ENCODE measurements around the gene EMC7.
"Not testable (repeated sequence)": the region's sequence is repeated elsewhere in the genome, so short reads cannot be mapped to it uniquely, and the experiment has no call there.

EMC7 gene

DNA sequence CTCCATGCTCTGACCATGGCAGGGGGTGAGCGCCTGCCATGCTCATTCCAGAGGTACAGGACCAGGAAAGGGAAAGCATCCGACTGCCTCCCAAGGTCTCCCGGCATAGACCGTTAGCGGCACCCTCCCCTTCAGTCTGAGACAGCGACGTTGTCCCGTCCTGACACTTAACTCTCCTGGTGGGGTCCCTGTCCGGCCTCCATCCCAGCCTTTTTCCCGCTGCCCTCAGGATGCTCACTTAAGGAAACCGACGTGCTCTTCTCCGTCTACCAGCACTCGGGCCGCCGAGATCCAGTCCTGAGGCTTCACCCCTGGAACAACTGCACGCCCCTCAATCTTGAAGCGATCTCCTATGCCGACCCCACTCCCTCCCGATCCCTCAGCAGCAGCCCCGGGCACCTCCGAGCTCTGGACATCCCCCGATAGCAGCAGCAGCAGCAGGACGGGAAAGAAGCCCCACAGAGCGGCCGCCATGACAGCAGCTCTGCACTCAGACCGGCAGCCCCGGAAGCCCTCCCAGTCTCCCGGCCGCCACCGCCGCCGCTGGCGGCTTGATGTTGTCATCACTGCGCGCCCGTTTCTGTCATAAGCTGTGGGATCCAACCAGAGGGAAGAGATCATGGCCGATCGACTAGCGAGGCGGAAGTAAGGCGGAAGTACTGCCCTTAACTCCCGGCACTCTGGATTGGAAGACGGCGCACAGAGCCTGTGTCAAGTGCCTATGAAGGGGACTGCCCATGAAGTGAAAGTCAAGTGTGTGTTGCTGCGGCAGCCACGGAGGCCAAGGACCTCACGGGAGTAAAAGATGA lies at the start of gene EMC7, which contains the start of gene PGBD4:
Gene EMC7 (minus strand): TSS at position 497 of the 809 bp plus-strand sequence. CDS start 23 bp downstream, at position 474.
Gene PGBD4 (plus strand): TSS at position 718 of the 809 bp plus-strand sequence. CDS start 449 bp downstream, outside the sequence.
- ATAC-seq (peak; percentile 99), DNase-seq (ENCODE audit: low spot score in 2 of 2) (peak; percentile 99 to 100)
- H3K36me3 Mint-ChIP-seq = peaks cover 23% of the 10 kb centered on the region
- peak within 1 kb of the TSS; percentile 100 for H3K27ac Mint-ChIP-seq
- H3K4me3 Mint-ChIP-seq = peak within 1 kb of the TSS; percentile 100
- H3K4me1 Mint-ChIP-seq = peaks cover 22% of the 10 kb centered on the region
- H3K9me3 Mint-ChIP-seq = no peaks in the 10 kb centered on the region

DNA sequence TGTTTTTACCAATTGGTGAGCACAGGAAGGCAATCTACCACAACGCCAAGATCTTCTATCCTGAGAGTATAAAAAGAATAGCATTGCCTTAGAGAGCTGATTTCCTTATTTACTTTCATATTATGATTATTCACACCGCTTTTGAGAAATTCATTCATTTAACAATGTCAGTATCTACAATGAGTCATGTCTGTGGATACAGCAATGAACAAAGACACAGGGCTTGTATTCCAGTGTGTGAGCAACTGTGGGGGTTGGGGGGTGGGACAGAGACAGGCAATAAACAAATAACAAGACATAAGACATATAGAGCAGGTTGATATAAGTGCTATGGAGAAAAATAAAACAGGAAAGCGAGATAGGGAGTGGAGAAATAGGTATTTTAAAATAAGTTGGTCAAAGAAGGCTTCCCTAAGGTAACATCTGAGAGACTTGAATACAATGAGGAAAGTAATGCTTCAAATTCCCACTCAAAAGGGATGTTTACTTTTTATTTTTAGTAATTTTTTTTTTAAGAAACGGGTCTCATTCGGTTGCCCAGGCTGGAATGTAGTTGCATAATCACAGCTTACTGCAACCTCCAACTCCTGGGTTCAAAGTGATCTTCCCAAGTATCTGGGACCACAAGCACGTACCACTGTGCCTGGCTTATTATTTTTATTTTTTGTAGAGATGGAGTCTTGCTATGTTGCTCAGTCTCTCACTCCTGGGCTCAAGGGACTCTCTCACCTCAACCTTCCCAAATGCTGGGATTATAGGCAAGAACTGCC lies 45.9 kb upstream of the EMC7 start:
- Mint-ChIP-seq H3K36me3 (peaks cover 96% of the 10 kb centered on the region), H3K27ac (peak overlapping the region; percentile 55), H3K4me3 (no peak overlapping the region), H3K9me3 (no peaks in the 10 kb centered on the region), H3K4me1 (no peaks in the 10 kb centered on the region)
- ATAC-seq (no peak), DNase-seq (ENCODE audit: low spot score in 2 of 2) (no peak)

DNA sequence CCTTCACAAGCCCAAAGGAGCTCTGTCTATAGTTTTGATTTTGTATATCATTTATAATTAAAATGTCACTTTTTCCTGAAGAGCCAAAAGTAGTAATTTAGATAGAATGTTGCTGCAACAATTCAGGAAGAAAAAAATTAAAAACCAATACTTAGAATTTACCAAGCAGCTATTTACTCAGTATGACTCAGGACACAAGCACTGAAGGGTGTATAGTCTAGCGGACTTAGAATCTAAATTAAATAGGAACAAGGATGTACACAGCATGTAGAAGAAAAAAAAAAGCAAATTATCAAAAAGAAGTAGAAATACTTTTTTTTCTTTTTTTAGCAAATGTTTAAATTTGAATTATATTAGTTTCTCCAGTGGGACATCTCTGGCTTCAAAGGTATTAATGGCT lies 31.8 kb upstream of the EMC7 start:
- Mint-ChIP-seq H3K4me3 (no peak overlapping the region), H3K27ac (no peak overlapping the region), H3K4me1 (no peaks in the 10 kb centered on the region), H3K36me3 (no peaks in the 10 kb centered on the region), H3K9me3 (peaks cover 3% of the 10 kb centered on the region)
- ATAC-seq (no peak), DNase-seq (ENCODE audit: low spot score in 2 of 2) (no peak)

DNA sequence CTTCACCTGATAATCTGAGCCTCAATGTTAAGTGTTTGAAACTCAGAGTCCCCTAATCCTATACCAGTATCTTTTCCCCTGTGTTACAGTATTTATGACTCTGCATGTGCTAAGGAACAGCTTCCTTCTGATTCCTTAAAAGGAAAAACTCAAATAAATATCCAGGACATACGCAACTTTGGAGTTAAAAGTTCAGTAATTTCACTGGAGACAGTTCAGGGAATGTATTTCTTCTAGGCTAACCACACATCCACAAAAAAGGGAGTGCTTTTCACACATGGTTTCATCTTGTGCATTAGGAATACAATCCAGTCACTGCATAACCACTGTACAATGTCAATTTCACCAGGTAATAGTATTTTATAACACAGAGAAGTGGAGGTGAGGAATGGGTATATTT lies 31.2 kb upstream of the EMC7 start:
- no peak for DNase-seq (ENCODE audit: low spot score in 2 of 2)
- peaks cover 3% of the 10 kb centered on the region for H3K9me3 Mint-ChIP-seq
- H3K4me3 Mint-ChIP-seq = no peak overlapping the region
- no peaks in the 10 kb centered on the region for H3K4me1 Mint-ChIP-seq
- H3K27ac Mint-ChIP-seq = no peak overlapping the region
- no peak for ATAC-seq
- no peaks in the 10 kb centered on the region for H3K36me3 Mint-ChIP-seq

DNA sequence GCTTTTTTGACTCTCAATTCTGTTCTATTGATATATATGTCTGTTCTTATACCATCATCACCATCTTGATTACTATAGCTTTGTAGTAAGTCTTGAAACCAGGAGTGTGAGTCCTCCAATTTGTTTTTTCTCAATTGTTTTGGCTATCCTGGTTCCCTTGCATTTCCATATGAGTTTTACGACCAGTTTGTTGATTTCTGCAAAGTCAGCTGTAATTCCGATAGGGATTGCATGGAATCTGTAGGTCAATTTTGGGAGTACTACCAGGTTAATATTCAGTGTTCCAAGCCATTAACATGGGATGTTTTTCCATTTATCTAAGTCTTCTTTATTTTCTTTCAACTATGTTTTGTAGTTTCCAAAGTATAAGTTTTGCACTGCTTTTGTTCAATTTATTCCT lies 27.2 kb upstream of the EMC7 start:
- Mint-ChIP-seq H3K9me3 (peaks cover 3% of the 10 kb centered on the region), H3K27ac (no peak overlapping the region), H3K4me3 (no peak overlapping the region), H3K4me1 (no peaks in the 10 kb centered on the region), H3K36me3 (no peaks in the 10 kb centered on the region)
- no peak for ATAC-seq
- no peak for DNase-seq (ENCODE audit: low spot score in 2 of 2)

DNA sequence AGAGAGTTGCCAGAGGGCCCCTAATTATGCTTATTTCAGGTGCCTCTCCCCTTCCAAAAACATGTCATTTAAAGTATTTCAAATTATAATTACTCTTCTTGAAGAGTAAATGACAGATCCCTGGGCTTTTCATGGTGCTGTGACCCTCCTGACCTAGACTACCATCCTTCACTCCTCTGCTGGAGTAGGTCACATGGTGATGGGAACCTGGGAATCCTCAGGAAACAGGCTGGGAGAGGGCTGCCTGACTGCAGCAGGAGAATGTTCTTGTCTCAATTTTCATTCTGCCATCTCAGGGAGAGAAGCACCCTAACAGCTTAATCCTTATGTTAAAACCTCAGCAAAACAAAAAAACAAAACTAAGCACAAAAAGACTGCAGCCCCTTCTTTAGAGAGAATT lies 24.9 kb upstream of the EMC7 start:
- ATAC-seq = no peak
- H3K9me3 Mint-ChIP-seq = peaks cover 3% of the 10 kb centered on the region
- no peak overlapping the region for H3K27ac Mint-ChIP-seq
- H3K4me1 Mint-ChIP-seq = no peaks in the 10 kb centered on the region
- no peak overlapping the region for H3K4me3 Mint-ChIP-seq
- no peaks in the 10 kb centered on the region for H3K36me3 Mint-ChIP-seq
- DNase-seq (ENCODE audit: low spot score in 2 of 2) = no peak

DNA sequence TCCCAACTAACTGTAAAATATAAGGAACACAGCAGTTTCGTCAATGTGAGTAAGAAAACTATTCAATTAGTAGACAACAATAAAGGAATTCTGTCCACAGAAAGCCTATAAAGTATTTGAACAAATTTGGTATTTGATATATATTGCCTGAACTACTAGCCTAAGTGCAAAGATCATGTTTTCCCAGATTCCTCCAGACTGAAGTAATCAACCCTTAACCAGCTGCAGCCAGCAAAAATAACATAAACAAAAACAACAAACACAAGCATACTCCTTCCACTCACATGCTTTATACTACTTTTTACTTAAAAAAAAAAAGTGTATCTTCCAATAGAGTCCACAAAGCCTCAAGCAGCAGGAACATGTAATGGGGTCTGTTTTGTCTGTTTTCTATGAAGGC lies 24.3 kb upstream of the EMC7 start:
- H3K9me3 Mint-ChIP-seq = peaks cover 3% of the 10 kb centered on the region
- no peak overlapping the region for H3K4me3 Mint-ChIP-seq
- no peak overlapping the region for H3K27ac Mint-ChIP-seq
- H3K36me3 Mint-ChIP-seq = no peaks in the 10 kb centered on the region
- DNase-seq (ENCODE audit: low spot score in 2 of 2) (no peak), ATAC-seq (no peak)
- H3K4me1 Mint-ChIP-seq = no peaks in the 10 kb centered on the region

DNA sequence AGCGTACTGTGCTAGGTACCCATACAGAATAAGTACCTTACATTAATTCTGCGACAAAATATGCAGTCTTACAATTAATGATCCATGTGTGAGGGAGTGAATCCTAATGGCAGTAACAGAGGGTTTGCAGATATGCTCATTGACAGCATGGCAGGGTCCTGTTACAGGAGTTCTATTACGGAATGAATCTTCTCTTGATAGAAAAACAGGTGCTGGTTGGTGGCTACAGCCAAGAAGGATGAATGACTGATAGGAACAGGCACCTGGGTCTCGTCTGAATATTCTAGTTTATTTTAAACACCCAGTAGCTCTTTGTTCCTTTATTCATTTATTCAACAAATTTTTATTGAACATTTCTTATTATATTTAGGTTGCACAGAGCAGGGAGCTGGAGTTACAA lies 23.0 kb upstream of the EMC7 start:
- no peak overlapping the region for H3K27ac Mint-ChIP-seq
- peaks cover 3% of the 10 kb centered on the region for H3K9me3 Mint-ChIP-seq
- H3K36me3 Mint-ChIP-seq = no peaks in the 10 kb centered on the region
- ATAC-seq = no peak
- no peaks in the 10 kb centered on the region for H3K4me1 Mint-ChIP-seq
- no peak for DNase-seq (ENCODE audit: low spot score in 2 of 2)
- no peak overlapping the region for H3K4me3 Mint-ChIP-seq

DNA sequence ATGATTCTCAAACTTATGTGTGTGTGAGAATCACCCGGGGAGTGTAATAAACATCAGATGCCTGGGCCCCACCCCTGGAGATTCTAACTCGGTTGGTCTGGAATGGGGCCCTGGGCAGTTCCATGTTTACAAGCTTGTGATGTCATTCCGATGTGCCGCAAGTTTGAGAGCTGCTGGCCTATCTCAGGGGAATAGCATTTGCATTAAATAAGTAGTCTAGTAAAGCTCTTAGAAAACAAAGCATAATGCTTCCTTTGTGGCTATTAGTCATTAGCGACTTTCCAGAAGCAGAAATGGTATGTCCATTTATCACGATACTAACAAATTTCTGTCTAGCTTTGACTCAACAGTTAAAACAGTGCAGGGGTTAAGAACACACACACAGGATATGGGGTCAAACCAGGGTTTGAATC lies 21.1 kb upstream of the EMC7 start:
- no peaks in the 10 kb centered on the region for H3K36me3 Mint-ChIP-seq
- ATAC-seq (peak; percentile 46), DNase-seq (ENCODE audit: low spot score in 2 of 2) (no peak)
- H3K27ac Mint-ChIP-seq = no peak overlapping the region
- H3K4me3 Mint-ChIP-seq = no peak overlapping the region
- H3K9me3 Mint-ChIP-seq = no peaks in the 10 kb centered on the region
- no peaks in the 10 kb centered on the region for H3K4me1 Mint-ChIP-seq

DNA sequence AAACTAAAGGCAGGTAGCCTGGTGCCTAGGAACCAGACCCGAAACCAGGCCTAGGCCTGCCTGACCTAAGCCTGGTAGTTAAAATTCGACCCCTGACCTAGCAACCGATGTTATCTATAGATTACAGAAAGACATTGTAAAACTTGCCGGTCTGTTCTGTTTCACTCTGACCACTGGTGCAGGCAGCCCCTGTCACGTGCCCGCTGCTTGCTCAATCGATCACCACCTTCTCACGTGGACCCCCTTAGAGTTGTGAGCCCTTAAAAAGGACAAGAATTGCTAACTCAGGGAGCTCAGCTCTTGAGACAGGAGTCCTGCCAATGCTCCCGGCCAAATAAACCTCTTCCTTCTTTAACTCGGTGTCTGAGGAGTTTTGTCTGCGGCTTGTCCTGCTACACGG lies 20.1 kb upstream of the EMC7 start:
- ATAC-seq; H3K4me3 Mint-ChIP-seq; H3K36me3 Mint-ChIP-seq; H3K27ac Mint-ChIP-seq; H3K4me1 Mint-ChIP-seq; H3K9me3 Mint-ChIP-seq; DNase-seq (ENCODE audit: low spot score in 2 of 2): not testable (repeated sequence)

DNA sequence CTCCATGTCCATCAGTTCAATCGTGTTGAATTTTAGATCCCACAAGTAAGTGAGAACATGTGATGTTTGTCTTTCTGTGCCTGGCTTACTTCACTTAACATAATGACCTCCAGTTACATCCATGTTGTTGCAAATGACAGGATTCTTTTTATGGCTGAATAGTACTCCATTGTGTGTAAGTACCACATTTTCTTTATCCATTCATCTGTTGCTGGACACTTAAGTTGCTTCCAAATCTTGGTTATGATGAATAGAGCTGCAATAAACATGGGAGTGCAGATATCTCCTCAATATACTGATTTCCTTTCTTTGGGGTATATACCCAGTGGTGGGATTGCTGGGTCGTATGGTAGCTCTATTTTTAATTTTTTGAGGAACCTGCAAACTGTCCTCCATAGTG lies 18.8 kb upstream of the EMC7 start:
- H3K4me3 Mint-ChIP-seq; H3K9me3 Mint-ChIP-seq; DNase-seq (ENCODE audit: low spot score in 2 of 2); H3K4me1 Mint-ChIP-seq; H3K27ac Mint-ChIP-seq; ATAC-seq; H3K36me3 Mint-ChIP-seq: not testable (repeated sequence)

DNA sequence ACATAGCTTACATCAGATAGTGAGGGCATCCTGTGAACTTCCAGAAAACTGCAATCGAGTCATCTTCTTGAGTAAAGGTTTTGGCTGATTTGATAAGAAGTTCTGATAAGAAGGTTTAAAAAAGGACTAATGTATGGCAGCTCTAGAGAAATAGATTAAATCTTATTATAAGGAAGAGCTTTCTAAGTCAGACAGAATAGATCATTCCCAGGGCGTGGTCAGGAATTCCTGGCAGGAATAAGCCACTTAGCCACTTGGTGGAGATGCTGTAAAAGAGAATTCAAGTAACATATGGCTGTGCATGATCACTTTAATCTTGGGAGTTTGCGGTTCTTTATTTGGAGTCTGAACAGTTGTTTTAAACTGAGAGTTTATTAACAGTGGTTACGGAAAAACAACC lies 17.6 kb upstream of the EMC7 start:
- H3K27ac Mint-ChIP-seq = no peak overlapping the region
- ATAC-seq = no peak
- H3K4me1 Mint-ChIP-seq = no peaks in the 10 kb centered on the region
- H3K4me3 Mint-ChIP-seq = no peak overlapping the region
- no peaks in the 10 kb centered on the region for H3K9me3 Mint-ChIP-seq
- DNase-seq (ENCODE audit: low spot score in 2 of 2) = no peak
- H3K36me3 Mint-ChIP-seq = no peaks in the 10 kb centered on the region

DNA sequence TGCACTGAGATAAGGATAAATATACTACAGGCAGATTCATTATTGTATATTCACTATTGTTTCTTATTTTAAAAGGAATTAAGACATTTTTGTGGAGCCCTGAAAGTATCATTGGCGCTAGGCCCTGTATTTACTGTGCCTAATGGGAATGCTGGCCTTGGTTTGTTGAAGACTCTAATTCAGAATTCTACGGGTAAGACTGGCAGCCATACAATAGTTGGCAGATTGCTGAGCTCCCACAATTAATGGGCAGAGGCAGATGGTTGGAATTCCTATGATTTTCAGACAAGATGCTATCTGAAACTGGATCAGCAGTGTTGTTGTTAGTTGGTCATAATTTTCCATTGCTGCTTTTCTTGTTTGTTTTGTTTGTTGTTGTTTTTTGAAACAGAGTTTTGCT lies 15.0 kb upstream of the EMC7 start:
- Mint-ChIP-seq H3K27ac (no peak overlapping the region), H3K9me3 (no peaks in the 10 kb centered on the region), H3K36me3 (no peaks in the 10 kb centered on the region), H3K4me3 (no peak overlapping the region), H3K4me1 (no peaks in the 10 kb centered on the region)
- no peak for ATAC-seq
- DNase-seq (ENCODE audit: low spot score in 2 of 2) = no peak

DNA sequence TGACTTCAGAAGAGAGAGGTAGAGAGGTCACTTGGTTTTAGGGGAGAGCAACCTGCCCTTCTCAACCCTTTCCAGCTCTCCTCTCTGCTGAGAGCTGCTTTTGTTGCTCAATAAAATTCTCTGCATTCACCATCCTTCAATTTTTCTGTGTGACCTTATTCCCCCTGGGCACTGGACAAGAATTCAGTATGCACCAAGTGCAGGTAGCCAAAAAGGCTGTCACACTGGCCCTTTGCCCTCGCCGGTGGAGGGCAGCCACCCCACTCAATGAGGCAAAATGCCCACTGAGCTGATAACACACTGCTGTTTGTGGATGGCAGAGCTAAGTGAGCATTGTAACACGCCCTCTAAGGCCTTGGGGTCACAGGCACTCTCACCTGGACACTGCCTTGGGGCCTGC lies 13.1 kb upstream of the EMC7 start:
- no peak for ATAC-seq
- no peak overlapping the region for H3K27ac Mint-ChIP-seq
- DNase-seq (ENCODE audit: low spot score in 2 of 2) = no peak
- no peaks in the 10 kb centered on the region for H3K36me3 Mint-ChIP-seq
- no peaks in the 10 kb centered on the region for H3K4me1 Mint-ChIP-seq
- H3K4me3 Mint-ChIP-seq = no peak overlapping the region
- no peaks in the 10 kb centered on the region for H3K9me3 Mint-ChIP-seq

DNA sequence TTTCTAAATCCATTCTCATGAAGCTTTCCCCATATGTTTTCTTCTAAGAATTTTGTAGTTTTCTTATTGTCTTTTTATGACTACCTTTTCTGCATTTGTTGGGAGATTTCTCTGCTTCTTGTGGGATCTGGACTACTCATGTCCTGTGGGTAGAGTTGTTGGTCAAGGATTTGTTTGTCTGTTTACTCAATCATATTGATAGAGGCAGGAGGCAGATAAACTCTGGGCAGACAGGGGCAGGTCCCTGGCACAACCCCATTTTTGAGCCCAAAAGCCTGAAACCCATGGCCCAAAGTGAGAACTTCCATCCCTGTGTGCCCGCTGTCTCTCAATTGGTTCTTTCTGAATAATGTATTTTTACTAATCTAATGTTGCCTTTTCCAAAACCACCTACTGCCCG lies 12.6 kb upstream of the EMC7 start:
- Mint-ChIP-seq H3K27ac (no peak overlapping the region), H3K9me3 (no peaks in the 10 kb centered on the region), H3K36me3 (no peaks in the 10 kb centered on the region), H3K4me1 (no peaks in the 10 kb centered on the region), H3K4me3 (no peak overlapping the region)
- no peak for ATAC-seq
- no peak for DNase-seq (ENCODE audit: low spot score in 2 of 2)

DNA sequence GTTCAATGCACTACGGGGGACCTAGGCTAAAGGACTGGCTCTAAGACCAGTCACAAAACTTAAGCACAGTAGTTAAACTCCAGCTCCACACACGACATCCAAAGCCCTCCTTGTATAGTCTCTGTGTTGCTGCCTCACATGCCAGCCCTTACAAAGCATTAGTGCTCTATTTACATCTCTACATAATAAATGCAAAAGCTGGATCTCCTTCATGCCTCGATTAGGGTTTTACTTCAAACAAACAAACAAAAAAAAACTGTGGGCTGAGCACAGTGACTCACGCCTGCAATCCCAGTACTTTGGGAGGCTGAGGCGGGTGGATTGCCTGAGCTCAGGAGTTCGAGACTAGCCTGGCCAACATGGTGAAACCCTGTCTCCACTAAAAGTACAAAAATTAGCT lies 9.8 kb upstream of the EMC7 start:
- no peak for ATAC-seq
- Mint-ChIP-seq H3K4me3 (no peak overlapping the region), H3K27ac (no peak overlapping the region), H3K9me3 (no peaks in the 10 kb centered on the region), H3K36me3 (no peaks in the 10 kb centered on the region), H3K4me1 (no peaks in the 10 kb centered on the region)
- DNase-seq (ENCODE audit: low spot score in 2 of 2) = no peak
